ENCODE measurements around the gene TMEM138.

DNA sequence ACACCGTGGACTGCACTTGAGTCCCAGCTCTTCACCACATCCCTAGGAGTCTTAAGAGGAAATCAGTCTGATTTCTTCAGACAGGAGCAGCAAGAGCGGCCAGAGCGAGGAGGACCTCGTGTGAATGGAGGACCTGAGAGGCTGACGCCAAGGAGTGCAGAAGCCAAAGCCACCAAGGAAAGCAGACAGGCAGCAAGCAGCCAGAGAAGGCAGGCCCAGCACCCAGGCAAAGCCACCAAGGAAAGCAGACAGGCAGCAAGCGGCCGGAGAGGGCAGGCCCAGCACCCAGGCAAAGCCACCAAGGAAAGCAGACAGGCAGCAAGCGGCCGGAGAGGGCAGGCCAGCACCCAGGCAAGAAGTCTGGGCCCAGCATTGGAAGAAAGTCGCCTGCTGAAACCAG, 12.3 kb upstream of the TMEM138 start:
- TF ChIP-seq CTCF (conservative IDR thresholded peaks at IDR 0.05; ENCODE audit: low read length), result no peak
- TF ChIP-seq EZH2phosphoT487 (IDR thresholded peaks at IDR 0.05; ENCODE audit: borderline replicate concordance, low read depth, low read length), result no peak
